Measurements from ENCODE around the gene RFX7. TPM values are rescaled to one million over a fixed set of nuclear protein-coding genes. Genes with fewer than 3 reads are reported as not detected.

RFX7 gene
- total RNA-seq, 1 donor from 2014 or later: 7.3 TPM

DNA sequence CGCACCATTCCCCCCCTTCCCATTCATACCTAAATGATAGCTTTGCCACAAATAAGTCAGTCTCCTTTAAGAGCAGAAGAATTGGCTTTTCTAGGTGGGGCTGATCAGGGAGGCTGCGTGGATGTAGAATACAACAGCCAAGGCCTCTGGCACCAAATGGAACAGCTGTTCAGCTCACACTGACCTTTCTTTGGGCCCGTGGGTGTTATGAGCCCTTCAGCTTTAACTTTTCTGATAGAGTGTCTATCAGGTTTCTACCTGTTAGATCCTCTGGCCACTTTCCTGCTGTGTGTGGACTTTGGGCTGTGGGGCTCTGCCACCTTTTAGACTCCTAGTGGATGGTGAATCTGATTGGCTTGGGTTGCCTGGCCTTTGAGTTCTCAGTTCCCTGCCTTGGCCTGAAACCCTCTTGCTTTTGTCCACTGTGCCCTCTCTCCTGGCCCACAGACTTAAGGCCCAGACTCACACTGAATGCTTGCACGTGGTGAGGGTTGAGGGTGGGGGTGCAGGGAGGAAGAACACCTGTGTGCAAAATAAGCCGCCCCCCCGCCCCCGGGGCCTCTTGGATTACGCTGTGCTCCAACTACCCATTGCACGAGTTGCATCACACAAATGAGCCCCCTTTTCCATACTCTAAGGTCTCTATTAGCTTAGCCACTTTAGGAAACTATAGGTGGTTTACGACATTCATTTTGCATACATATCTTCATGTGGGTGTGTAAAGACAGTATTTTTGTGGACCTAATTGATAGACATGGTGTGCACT lies 1.3 kb upstream of the RFX7 start:
- Histone ChIP-seq H3K9ac (ENCODE audit: low read depth in 1 of 3, low read length in 3 of 3) (peak overlapping the region; percentile 57 to 77 (median 58)), H3K36me3 (ENCODE audit: control insufficient read depth in 3 of 3, insufficient read depth in 3 of 3, low read length in 3 of 3) (no peaks in the 10 kb centered on the region), H3K27ac (ENCODE audit: low read depth, low read length) (peak overlapping the region; percentile 78), H3K4me1 (ENCODE audit: control insufficient read depth in 3 of 3, insufficient read depth in 3 of 3, low read length in 3 of 3) (peaks cover 12 to 19% (median 16%) of the 10 kb centered on the region in 3 donors), H3K27me3 (ENCODE audit: control insufficient read depth in 3 of 3, insufficient read depth in 3 of 3, low read length in 3 of 3) (no peaks in the 10 kb centered on the region), H3K9me3 (ENCODE audit: control insufficient read depth in 3 of 3, low read length in 3 of 3) (no peaks in the 10 kb centered on the region), H3K4me3 (ENCODE audit: low read length in 3 of 3) (peak overlapping the region; percentile 60 to 86 (median 76))

DNA sequence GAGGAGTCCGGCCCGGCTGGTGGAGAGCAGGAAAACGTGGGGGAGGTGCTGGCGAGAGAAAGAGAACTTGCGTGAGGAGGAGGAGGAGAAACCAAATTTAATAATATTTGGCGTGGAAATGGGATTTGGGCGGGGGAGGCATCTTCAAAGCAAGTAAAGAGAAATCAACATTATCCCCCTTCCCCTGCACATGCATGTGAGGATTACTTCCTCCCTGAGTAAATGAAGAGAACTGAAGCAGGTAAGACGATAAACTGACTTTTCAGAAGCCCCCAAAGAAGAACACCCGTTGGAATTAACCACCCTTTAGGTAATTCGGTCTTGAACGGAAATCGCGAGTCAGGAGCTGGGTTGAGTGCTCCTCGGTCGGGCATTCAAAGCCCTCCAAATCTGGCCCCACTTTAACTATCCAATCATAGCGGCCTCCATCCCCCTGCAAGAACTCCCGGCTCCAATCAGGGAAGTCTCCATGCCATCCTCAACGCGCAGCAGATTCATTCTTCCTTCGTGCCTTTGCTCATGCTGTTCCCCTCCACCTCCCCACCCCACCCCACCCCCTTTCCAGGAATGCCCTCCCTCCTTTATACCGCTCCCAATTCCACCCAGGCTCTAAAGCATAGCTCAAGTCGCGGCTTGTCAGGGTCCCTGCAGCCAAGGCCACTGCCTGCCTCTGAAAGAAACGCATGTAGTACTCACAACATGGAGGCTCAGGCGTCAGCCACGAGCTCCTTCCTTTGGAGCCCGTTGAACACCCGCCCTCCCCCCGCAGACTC lies 545 bp upstream of the RFX7 start:
- Histone ChIP-seq H3K9me3 (ENCODE audit: control insufficient read depth in 3 of 3, low read length in 3 of 3) (no peaks in the 10 kb centered on the region), H3K4me1 (ENCODE audit: control insufficient read depth in 3 of 3, insufficient read depth in 3 of 3, low read length in 3 of 3) (peaks cover 12 to 19% (median 16%) of the 10 kb centered on the region in 3 donors), H3K9ac (ENCODE audit: low read depth in 1 of 3, low read length in 3 of 3) (peak overlapping the region; percentile 65 to 78 (median 77)), H3K27me3 (ENCODE audit: control insufficient read depth in 3 of 3, insufficient read depth in 3 of 3, low read length in 3 of 3) (no peaks in the 10 kb centered on the region), H3K4me3 (ENCODE audit: low read length in 3 of 3) (peak overlapping the region; percentile 76 to 86 (median 80)), H3K27ac (ENCODE audit: low read depth, low read length) (peak overlapping the region; percentile 78), H3K36me3 (ENCODE audit: control insufficient read depth in 3 of 3, insufficient read depth in 3 of 3, low read length in 3 of 3) (no peaks in the 10 kb centered on the region)

DNA sequence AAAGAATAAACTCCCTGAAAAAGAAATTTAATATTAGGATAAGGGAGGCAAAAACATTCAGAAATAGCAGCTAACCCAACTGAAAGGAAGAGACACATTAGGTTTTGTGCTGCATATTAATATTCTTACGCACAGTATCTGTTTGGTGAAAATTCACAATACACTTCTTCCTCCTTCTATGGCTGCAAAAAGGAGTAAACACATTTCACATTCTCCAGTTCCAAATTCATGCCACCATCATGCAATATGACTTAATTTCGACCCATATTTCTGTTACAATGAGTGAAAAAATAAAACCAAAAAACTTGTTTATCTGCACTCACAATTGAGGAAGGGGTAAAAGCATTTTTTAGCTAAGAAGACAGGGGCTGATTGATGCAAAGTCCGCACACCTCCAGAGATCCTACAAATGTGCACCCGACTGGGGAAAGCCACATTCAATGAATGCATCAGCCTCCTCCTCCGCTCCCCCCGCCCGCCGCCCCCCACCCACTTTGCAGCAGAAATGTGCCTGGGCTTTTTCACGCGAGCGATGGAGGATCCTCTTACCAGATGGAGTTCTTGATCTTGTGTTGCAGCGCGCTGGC lies 1.0 kb downstream of the RFX7 start:
- H3K9ac ChIP-seq (ENCODE audit: low read depth in 1 of 3, low read length in 3 of 3): peak overlapping the region; percentile 61 to 71 (median 68)
- no peaks in the 10 kb centered on the region for H3K27me3 ChIP-seq (ENCODE audit: control insufficient read depth in 3 of 3, insufficient read depth in 3 of 3, low read length in 3 of 3)
- peaks cover 12 to 23% (median 20%) of the 10 kb centered on the region in 3 donors for H3K4me1 ChIP-seq (ENCODE audit: control insufficient read depth in 3 of 3, insufficient read depth in 3 of 3, low read length in 3 of 3)
- no peaks in the 10 kb centered on the region for H3K36me3 ChIP-seq (ENCODE audit: control insufficient read depth in 3 of 3, insufficient read depth in 3 of 3, low read length in 3 of 3)
- H3K9me3 ChIP-seq (ENCODE audit: control insufficient read depth in 3 of 3, low read length in 3 of 3): no peaks in the 10 kb centered on the region
- H3K4me3 ChIP-seq (ENCODE audit: low read length in 3 of 3): peak overlapping the region; percentile 63 to 81 (median 76)
- no peak overlapping the region for H3K27ac ChIP-seq (ENCODE audit: low read depth, low read length)

DNA sequence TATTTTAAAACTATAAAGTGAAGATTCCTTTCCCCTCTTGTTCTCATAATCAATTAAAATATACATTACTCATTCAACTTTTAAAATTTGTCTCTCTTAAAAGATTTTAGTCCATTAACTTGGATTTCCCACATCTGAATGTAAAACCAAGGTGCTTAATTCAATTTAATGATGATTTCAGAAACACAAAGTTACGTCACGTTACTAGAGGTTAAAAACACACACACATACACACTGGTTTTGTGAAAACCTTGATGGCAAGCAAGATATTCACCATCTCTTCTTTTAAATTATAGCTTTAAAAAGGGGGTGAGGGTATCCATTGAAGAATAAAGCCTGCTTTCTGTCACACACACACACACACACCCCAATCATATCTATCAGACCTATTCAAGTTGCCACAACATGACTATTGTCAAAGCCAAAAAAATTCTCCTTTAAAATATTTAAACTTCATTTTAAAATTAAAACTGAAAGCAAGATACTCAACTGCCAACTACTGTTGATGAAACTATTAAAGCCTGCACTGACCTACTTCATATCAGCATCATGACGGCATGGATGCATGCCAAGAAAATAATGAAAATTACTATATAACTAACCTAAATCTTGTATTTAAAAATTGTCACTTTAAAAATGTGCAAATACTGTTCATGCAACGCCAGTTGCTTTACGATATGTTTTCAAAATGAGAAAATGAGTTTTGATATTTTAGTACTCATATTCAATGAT lies 2.1 kb downstream of the RFX7 start:
- Histone ChIP-seq H3K27me3 (ENCODE audit: control insufficient read depth in 3 of 3, insufficient read depth in 3 of 3, low read length in 3 of 3) (no peaks in the 10 kb centered on the region), H3K27ac (ENCODE audit: low read depth, low read length) (no peak overlapping the region), H3K4me3 (ENCODE audit: low read length in 3 of 3) (peak overlapping the region; percentile 22 to 81 (median 42)), H3K4me1 (ENCODE audit: control insufficient read depth in 3 of 3, insufficient read depth in 3 of 3, low read length in 3 of 3) (peaks cover 12 to 29% (median 22%) of the 10 kb centered on the region in 3 donors), H3K36me3 (ENCODE audit: control insufficient read depth in 3 of 3, insufficient read depth in 3 of 3, low read length in 3 of 3) (no peaks in the 10 kb centered on the region), H3K9me3 (ENCODE audit: control insufficient read depth in 3 of 3, low read length in 3 of 3) (no peaks in the 10 kb centered on the region), H3K9ac (ENCODE audit: low read depth in 1 of 3, low read length in 3 of 3) (peak overlapping the region; percentile 54 to 71 (median 68))

DNA sequence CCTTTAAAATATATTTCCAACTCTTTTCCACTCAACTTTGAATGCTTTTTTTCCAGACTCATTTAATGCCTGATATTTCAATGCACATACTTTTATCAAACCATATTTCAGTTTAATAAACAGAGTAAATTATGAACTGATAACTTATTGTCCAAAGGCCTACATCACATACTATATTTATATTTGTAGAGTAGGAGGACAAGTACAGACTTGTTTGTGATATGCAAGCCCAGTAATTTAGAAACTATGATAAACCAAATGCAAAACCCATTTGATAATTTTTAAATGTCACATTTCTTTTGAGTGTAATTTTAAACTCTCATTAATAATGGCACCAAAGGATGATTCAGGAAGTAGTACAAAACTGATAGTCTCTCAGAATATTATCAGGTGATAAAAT lies 3.3 kb downstream of the RFX7 start:
- H3K27me3 ChIP-seq (ENCODE audit: control insufficient read depth in 3 of 3, insufficient read depth in 3 of 3, low read length in 3 of 3): no peaks in the 10 kb centered on the region
- no peak overlapping the region for H3K27ac ChIP-seq (ENCODE audit: low read depth, low read length)
- peak overlapping the region in 1 of 3 donors; percentile 59 for H3K9ac ChIP-seq (ENCODE audit: low read depth in 1 of 3, low read length in 3 of 3)
- no peaks in the 10 kb centered on the region for H3K9me3 ChIP-seq (ENCODE audit: control insufficient read depth in 3 of 3, low read length in 3 of 3)
- H3K4me3 ChIP-seq (ENCODE audit: low read length in 3 of 3): no peak overlapping the region
- H3K4me1 ChIP-seq (ENCODE audit: control insufficient read depth in 3 of 3, insufficient read depth in 3 of 3, low read length in 3 of 3): peaks cover 8 to 22% (median 17%) of the 10 kb centered on the region in 3 donors
- no peaks in the 10 kb centered on the region for H3K36me3 ChIP-seq (ENCODE audit: control insufficient read depth in 3 of 3, insufficient read depth in 3 of 3, low read length in 3 of 3)

DNA sequence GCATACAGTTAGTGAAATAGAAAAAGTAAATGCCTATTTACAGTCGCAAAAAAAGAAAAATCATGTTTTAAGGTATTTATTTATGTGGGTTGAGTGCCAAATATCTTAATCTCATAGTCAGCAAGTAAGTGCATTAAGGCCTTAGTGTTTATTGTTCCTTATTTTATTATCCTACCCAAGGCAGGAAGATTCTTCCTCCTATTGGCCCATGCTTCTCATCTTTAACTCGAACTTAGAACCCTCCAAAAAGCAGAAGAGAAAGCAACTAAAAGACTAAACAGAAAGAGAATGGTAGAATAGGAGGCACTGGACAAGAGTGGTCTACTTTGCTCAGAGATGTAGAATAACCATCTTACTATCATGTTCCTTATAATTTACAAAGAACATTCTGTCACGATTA lies 7.5 kb downstream of the RFX7 start:
- Histone ChIP-seq H3K27me3 (ENCODE audit: control insufficient read depth in 3 of 3, insufficient read depth in 3 of 3, low read length in 3 of 3) (no peaks in the 10 kb centered on the region), H3K4me3 (ENCODE audit: low read length in 3 of 3) (no peak overlapping the region), H3K36me3 (ENCODE audit: control insufficient read depth in 3 of 3, insufficient read depth in 3 of 3, low read length in 3 of 3) (peaks cover 5 to 18% (median 15%) of the 10 kb centered on the region in 3 donors), H3K9ac (ENCODE audit: low read depth in 1 of 3, low read length in 3 of 3) (no peak overlapping the region), H3K9me3 (ENCODE audit: control insufficient read depth in 3 of 3, low read length in 3 of 3) (peaks cover 0 to 5% (median 2%) of the 10 kb centered on the region in 3 donors), H3K27ac (ENCODE audit: low read depth, low read length) (no peak overlapping the region), H3K4me1 (ENCODE audit: control insufficient read depth in 3 of 3, insufficient read depth in 3 of 3, low read length in 3 of 3) (peaks cover 0 to 13% (median 7%) of the 10 kb centered on the region in 3 donors)

DNA sequence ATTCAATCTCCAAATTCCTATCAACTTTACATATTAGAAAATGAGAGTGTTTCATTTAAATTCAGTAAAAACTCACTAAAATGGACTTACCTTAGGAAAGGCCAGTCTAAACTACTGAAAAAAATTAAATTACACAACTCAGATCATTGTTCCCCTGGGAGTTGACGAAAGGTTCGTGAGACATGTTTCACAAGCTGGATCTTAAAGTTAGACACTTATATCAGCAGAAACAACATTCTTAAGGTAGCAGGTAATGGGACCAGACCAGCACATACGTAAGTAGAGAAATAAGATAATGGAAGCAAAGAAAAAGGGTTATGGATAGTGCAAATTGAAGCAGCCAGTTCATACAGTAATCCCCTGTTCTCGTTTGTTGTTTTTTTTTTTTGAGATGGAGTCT lies 8.9 kb downstream of the RFX7 start:
- Histone ChIP-seq H3K4me3 (ENCODE audit: low read length in 3 of 3) (no peak overlapping the region), H3K9me3 (ENCODE audit: control insufficient read depth in 3 of 3, low read length in 3 of 3) (peaks cover 0 to 8% (median 2%) of the 10 kb centered on the region in 3 donors), H3K27me3 (ENCODE audit: control insufficient read depth in 3 of 3, insufficient read depth in 3 of 3, low read length in 3 of 3) (no peaks in the 10 kb centered on the region), H3K9ac (ENCODE audit: low read depth in 1 of 3, low read length in 3 of 3) (no peak overlapping the region), H3K27ac (ENCODE audit: low read depth, low read length) (no peak overlapping the region), H3K4me1 (ENCODE audit: control insufficient read depth in 3 of 3, insufficient read depth in 3 of 3, low read length in 3 of 3) (peaks cover 0 to 13% (median 6%) of the 10 kb centered on the region in 3 donors), H3K36me3 (ENCODE audit: control insufficient read depth in 3 of 3, insufficient read depth in 3 of 3, low read length in 3 of 3) (peaks cover 5 to 23% (median 18%) of the 10 kb centered on the region in 3 donors)

DNA sequence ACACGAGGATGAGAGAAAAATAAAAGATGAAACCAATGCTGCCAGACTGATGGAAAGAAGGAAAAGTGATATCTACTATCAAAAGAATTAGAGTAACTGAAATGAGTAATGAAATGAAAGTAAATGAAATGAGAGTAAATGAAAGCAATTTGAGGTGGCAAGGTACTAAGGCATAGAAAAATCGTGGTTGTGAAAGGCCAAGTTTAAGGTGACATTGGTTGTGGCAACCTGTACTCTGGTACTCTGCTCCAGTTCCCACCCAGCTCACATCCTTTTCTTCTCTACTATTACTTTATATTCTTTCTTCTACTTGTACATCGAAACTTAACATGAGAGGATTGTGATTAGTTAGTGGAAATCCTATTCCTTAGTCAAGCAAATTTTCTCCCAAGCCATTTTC lies 10.1 kb downstream of the RFX7 start:
- Histone ChIP-seq H3K36me3 (ENCODE audit: control insufficient read depth in 3 of 3, insufficient read depth in 3 of 3, low read length in 3 of 3) (peaks cover 5 to 26% (median 18%) of the 10 kb centered on the region in 3 donors), H3K9ac (ENCODE audit: low read depth in 1 of 3, low read length in 3 of 3) (no peak overlapping the region), H3K27ac (ENCODE audit: low read depth, low read length) (no peak overlapping the region), H3K4me3 (ENCODE audit: low read length in 3 of 3) (no peak overlapping the region), H3K9me3 (ENCODE audit: control insufficient read depth in 3 of 3, low read length in 3 of 3) (peaks cover 0 to 8% (median 2%) of the 10 kb centered on the region in 3 donors), H3K27me3 (ENCODE audit: control insufficient read depth in 3 of 3, insufficient read depth in 3 of 3, low read length in 3 of 3) (no peaks in the 10 kb centered on the region), H3K4me1 (ENCODE audit: control insufficient read depth in 3 of 3, insufficient read depth in 3 of 3, low read length in 3 of 3) (peaks cover 0 to 9% (median 6%) of the 10 kb centered on the region in 3 donors)

DNA sequence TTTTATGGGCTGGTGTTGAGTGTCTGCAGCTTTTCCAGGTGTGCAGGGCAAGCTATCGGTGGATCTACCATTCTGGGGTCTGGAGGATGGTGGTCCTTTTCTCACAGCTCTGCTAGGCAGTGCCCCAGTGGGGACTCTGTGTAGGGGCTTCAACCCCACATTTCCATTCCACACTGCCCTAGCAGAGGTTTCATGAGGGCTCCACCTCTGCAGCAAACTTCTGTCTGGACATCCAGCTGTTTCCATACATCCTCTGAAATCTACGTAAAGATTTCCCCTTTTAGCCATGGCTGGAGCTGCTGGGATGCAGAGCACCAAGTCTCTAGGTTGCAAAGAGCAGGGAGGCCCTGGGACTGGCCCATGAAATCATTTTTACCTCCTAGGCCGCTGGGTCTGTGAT lies 11.6 kb downstream of the RFX7 start:
- Histone ChIP-seq H3K9me3 (ENCODE audit: control insufficient read depth in 3 of 3, low read length in 3 of 3) (peaks cover 0 to 11% (median 2%) of the 10 kb centered on the region in 3 donors), H3K27me3 (ENCODE audit: control insufficient read depth in 3 of 3, insufficient read depth in 3 of 3, low read length in 3 of 3) (no peaks in the 10 kb centered on the region), H3K36me3 (ENCODE audit: control insufficient read depth in 3 of 3, insufficient read depth in 3 of 3, low read length in 3 of 3) (peaks cover 5 to 26% (median 18%) of the 10 kb centered on the region in 3 donors), H3K4me1 (ENCODE audit: control insufficient read depth in 3 of 3, insufficient read depth in 3 of 3, low read length in 3 of 3) (peaks cover 0 to 3% (median 3%) of the 10 kb centered on the region in 3 donors), H3K4me3 (ENCODE audit: low read length in 3 of 3) (no peak overlapping the region), H3K9ac (ENCODE audit: low read depth in 1 of 3, low read length in 3 of 3) (no peak overlapping the region), H3K27ac (ENCODE audit: low read depth, low read length) (no peak overlapping the region)
